Skeletal muscle cell (primary cell): ENCODE measurements around the gene ZNF587B.
A peak's percentile ranks its signal among the peaks of the same experiment; 100 is the strongest.
"Not testable (repeated sequence)": the region's sequence is repeated elsewhere in the genome, so short reads cannot be mapped to it uniquely, and the experiment has no call there.

Experiments used
- DNase-seq: peaks from one replicate; pipeline ENCODE4 v3.0.0-alpha.2; 2010; ENCODE audit warnings: low read depth
- H3K4me3 ChIP-seq: 2 replicates; pipeline ENCODE4 v1.5.1; 2011; ENCODE audit warnings: low read depth, mild to moderate bottlenecking, control low read depth, low read length, moderate library complexity

Gene ZNF587B

GRCh38 chr19:57816652-57817051 lies 13.4 kb upstream of the ZNF587B start:
- DNase-seq = no peak
- H3K4me3 ChIP-seq = no peak overlapping the region

GRCh38 chr19:57817976-57818375 lies 12.1 kb upstream of the ZNF587B start:
- DNase-seq = no peak
- no peak overlapping the region for H3K4me3 ChIP-seq

DNA sequence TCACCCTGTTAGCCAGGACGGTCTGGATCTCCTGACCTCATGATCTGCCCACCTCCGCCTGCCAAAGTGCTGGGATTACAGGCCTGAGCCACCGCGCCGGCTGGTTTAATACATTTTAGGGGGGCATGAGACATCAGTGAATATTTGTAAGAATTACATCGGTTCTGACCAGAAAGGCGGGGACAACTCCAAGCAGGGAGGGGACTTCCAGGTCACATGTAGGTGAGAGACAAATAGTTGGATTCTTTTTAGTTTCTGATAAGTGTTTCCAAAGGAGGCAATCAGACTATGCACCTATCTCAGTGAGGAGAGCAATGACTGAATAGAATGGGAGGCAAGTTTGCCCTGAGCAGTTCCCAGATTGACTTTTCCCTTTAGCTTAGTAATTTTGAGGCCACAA lies 11.7 kb upstream of the ZNF587B start:
- H3K4me3 ChIP-seq = no peak overlapping the region
- DNase-seq = no peak

DNA sequence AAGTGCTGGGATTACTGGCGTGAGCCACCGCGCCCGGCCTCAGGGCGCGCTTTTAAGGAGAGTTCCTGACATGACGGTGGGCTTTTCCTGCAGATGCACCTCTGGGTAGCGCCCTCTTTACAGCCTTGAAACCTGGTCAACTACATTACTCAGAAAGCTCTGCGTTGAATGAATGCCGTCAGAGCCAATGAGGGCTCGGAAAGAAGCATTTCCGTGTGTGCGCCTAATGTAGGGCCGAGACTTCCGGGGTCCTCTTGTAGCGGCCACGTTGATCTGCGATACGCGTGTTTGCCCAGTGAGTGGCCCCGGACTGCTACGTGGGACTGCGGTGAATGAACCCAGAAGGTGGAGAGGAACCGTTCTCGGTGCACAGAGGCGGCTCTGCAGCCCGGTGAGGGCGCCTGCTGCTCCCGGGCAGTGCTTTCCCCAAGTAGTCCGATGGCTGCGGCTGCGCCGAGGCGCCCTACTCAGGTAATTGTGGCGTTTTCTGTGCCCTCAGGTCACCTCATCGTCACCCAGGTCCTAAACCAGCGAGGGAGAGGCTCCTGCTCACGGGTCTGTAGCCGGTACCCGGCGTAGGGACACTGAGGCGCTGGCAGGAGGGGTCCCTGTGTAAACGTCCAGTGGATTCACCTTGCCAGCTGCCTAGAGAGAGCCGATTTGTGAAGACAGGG lies 10.5 kb upstream of the ZNF587B start:
- H3K4me3 ChIP-seq = peak overlapping the region; percentile 99
- DNase-seq = peak; percentile 83

DNA sequence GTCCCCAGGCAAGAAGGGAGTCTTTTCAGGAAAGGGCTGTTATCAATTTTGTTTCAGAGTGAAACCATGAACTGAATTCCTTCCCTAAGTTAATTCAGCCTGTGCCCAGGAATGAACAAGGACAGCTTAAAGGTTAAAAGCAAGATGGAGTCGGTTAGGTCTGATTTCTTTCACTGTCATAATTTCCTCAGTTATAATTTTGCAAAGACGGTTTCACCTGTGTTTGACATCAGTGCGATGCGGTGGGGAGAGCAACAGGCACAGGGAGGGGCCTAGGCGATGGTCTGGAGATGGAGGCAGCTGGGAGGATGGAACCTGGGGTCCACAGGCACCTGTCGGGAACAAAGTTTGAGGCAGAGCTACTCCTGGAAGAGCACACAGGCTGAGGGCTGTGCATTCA lies 9.5 kb upstream of the ZNF587B start:
- H3K4me3 ChIP-seq = peak overlapping the region; percentile 99
- DNase-seq = no peak

- not testable (repeated sequence) for DNase-seq
- H3K4me3 ChIP-seq = peak overlapping the region; percentile 99
These were observed 9.0 kb upstream of the ZNF587B start for GRCh38 chr19:57821095-57821494.

DNA sequence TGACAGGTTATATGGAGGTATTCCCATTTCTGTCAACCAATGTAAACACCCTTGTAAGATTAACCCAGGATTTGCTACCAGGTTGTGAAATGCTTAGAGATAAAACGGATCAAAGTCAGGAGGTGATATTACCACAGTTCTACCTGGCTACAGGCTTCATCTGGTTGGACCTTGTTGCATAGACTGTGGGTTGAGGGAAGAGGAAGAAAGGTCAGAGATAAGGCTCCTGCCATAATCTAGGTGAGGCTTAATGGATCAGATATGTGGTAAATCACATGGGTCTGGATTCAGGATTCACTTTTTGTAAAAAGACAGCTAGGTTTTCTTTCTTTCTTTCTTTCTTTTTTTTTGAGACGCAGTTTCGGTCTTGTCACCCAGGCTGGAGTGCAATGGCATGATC lies 8.6 kb upstream of the ZNF587B start:
- DNase-seq, H3K4me3 ChIP-seq: not testable (repeated sequence)

DNA sequence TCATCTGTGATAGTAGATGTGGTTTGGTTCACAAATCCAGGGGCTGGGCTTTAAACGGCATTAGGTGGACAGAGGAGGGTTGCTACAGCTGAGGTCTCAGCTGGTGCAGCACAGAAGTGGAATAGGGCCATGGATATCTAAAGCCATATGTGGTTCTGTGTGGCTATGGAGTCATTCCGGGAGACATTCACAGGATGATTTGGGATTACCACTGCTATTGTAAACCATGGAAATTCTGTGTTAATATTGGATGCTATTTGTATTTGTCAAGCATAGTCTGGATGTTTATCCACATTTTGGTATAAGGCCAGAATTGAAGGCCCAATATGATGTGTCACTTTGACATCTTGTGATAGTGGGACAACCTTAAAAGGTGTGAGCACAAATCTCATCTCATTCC lies 6.9 kb upstream of the ZNF587B start:
- DNase-seq, H3K4me3 ChIP-seq: not testable (repeated sequence)

DNA sequence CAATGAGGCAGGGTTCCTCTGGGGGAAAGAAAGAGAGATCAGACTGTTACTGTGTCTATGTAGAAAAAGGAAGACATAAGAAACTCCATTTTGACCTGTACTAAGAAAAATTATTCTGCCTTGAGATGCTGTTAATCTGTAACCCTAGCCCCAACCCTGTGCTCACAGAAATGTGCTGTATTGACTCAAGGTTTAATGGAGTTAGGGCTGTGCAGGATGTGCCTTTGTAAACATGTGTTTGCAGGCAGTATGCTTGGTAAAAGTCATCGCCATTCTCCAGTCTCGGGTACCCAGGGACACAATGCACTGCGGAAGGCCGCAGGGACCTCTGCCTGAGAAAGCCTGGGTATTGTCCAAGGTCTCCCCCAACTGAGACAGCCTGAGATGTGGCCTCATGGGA lies 6.5 kb upstream of the ZNF587B start:
- not testable (repeated sequence) for DNase-seq, H3K4me3 ChIP-seq

GRCh38 chr19:57825511-57825910 lies 4.6 kb upstream of the ZNF587B start:
- DNase-seq = no peak

GRCh38 chr19:57829316-57829715 lies 783 bp upstream of the ZNF587B start:
- DNase-seq = no peak
- H3K4me3 ChIP-seq = no peak overlapping the region

More at GRCh38 chr19:57825511-57825910, 4.6 kb upstream of the ZNF587B start:
- H3K4me3 ChIP-seq = no peak overlapping the region

GRCh38 chr19:57836991-57837390 lies 6.9 kb downstream of the ZNF587B start:
- not testable (repeated sequence) for H3K4me3 ChIP-seq, DNase-seq

- not testable (repeated sequence) for H3K4me3 ChIP-seq, DNase-seq
These were observed 8.6 kb downstream of the ZNF587B start for GRCh38 chr19:57838622-57839191.

- DNase-seq = no peak
- H3K4me3 ChIP-seq = no peak overlapping the region
These were observed 11.1 kb downstream of the ZNF587B start for GRCh38 chr19:57841122-57841763.

- H3K4me3 ChIP-seq, DNase-seq: not testable (repeated sequence)
These were observed 17.1 kb downstream of the ZNF587B start for GRCh38 chr19:57847164-57847563.

GRCh38 chr19:57849162-57849665 lies 19.1 kb downstream of the ZNF587B start:
- DNase-seq = not testable (repeated sequence)
- peak overlapping the region; percentile 76 for H3K4me3 ChIP-seq

- peak within 1 kb of the TSS; percentile 76 for H3K4me3 ChIP-seq
- peak; percentile 56 for DNase-seq
These were observed 19.8 kb downstream of the ZNF587B start, which contains the start of gene ZNF587 for GRCh38 chr19:57849666-57850473. TSS of gene ZNF587 (plus strand) at chr19:57849859. CDS start at chr19:57850039, 180 bp downstream.

GRCh38 chr19:57850553-57851017 lies 20.5 kb downstream of the ZNF587B start:
- H3K4me3 ChIP-seq = peak overlapping the region; percentile 76
- DNase-seq = peak; percentile 17

DNA sequence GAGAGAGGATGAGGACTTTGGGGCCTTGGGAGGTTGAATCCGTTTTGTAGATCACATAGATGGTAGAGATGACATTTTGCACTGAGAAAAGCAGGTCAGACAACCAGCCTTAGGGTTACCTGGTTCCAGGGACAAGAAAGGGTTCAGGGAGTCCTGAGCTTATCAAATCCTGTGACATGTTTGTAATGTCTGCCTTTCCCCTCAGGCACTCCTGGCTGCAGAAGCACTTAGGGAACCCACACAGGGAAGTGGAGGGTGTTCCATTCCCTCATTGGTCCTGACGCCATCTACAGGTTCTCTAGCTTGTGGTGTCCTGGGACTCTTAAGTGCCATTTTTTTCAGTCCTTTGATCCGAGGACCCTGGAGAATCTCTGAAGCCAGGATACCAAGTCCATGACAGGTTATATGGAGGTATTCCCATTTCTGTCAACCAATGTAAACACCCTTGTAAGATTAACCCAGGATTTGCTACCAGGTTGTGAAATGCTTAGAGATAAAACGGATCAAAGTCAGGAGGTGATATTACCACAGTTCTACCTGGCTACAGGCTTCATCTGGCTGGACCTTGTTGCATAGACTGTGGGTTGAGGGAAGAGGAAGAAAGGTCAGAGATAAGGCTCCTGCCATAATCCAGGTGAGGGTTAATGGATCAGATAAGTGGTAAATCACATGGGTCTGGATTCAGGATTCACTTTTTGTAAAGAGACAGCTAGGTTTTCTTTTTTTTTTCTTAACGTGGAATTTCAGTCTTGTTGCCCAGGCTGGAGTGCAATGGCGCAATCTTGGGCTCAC lies 21.9 kb downstream of the ZNF587B start:
- not testable (repeated sequence) for DNase-seq, H3K4me3 ChIP-seq
